HG03354 (cell line): ENCODE results near the gene STAM.

Experiments
- ATAC-seq: cut with Tn5 transposase; IDR thresholded peaks from one replicate; pipeline ENCODE4 v1.9.1; 2021; ENCODE audit warnings: mild to moderate bottlenecking; ENCODE audit not compliant: unreplicated experiment, poor library complexity, severe bottlenecking

STAM gene

GRCh38 chr10:17645621-17646345 is 1.8 kb downstream of the STAM start:
- peak; percentile 25 for ATAC-seq

- ATAC-seq: no peak
Observed at GRCh38 chr10:17647326-17647725, 3.4 kb downstream of the STAM start.

- no peak for ATAC-seq
Observed at GRCh38 chr10:17648243-17649035, 4.5 kb downstream of the STAM start.

GRCh38 chr10:17649052-17649451 is 5.1 kb downstream of the STAM start:
- no peak for ATAC-seq

- no peak for ATAC-seq
Observed at GRCh38 chr10:17649836-17650235, 5.9 kb downstream of the STAM start.

GRCh38 chr10:17650416-17650815 is 6.5 kb downstream of the STAM start:
- no peak for ATAC-seq

GRCh38 chr10:17651896-17652295 is 7.9 kb downstream of the STAM start:
- ATAC-seq: no peak

- ATAC-seq: peak; percentile 40
Observed at GRCh38 chr10:17652585-17652984, 8.6 kb downstream of the STAM start.

DNA sequence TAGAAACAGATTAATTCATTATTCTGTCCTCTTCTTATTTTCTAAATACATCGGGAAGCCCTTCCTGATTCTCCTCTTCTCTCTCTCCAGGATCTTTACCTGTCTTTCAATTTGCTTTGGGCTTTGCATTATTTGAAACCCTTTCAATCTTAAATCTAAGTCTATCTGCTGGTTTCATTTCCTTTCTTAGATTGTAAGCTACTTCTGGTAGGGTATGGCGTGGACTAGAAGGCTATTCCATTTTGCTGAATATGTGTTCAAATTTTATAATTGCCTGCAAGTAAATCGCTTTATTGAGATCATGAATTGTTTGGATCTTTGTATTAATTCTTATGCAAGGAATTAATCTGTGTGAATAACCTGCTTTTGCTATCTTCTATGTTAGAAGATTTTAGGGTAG is 11.1 kb downstream of the STAM start:
- no peak for ATAC-seq

DNA sequence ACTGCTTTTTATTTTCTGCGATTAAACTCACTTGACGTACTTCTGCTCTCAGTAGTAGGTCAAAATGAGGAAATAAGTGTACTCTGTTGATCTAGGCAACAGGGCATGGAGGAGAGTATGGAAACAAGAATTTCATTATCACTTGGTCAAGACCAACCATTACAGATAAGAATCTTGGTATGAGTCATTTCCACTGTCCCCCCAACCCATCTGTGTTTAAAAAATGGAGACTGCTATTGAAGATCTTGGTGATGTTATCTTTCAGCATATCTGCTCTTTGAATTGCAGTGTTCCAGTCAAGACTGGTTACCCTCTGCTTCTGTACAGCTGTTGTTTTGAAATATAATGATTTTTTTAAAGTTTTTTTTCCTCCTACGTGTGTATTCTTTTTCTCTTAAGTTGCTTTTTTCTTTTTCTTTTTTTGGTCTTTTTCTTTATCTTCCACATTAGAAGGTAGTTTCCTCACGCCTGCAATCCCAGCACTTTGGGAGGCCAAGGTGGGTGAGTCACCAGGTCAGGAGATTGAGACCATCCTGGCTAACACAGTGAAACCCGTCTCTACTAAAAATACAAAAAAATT is 11.7 kb downstream of the STAM start:
- ATAC-seq: peak; percentile 93

- ATAC-seq: no peak
Observed at GRCh38 chr10:17657103-17657500, 13.2 kb downstream of the STAM start.

- no peak for ATAC-seq
Observed at GRCh38 chr10:17659365-17659764, 15.4 kb downstream of the STAM start.

GRCh38 chr10:17660921-17661320 is 17.0 kb downstream of the STAM start:
- ATAC-seq: no peak

GRCh38 chr10:17661510-17661909 is 17.6 kb downstream of the STAM start:
- ATAC-seq: no peak

DNA sequence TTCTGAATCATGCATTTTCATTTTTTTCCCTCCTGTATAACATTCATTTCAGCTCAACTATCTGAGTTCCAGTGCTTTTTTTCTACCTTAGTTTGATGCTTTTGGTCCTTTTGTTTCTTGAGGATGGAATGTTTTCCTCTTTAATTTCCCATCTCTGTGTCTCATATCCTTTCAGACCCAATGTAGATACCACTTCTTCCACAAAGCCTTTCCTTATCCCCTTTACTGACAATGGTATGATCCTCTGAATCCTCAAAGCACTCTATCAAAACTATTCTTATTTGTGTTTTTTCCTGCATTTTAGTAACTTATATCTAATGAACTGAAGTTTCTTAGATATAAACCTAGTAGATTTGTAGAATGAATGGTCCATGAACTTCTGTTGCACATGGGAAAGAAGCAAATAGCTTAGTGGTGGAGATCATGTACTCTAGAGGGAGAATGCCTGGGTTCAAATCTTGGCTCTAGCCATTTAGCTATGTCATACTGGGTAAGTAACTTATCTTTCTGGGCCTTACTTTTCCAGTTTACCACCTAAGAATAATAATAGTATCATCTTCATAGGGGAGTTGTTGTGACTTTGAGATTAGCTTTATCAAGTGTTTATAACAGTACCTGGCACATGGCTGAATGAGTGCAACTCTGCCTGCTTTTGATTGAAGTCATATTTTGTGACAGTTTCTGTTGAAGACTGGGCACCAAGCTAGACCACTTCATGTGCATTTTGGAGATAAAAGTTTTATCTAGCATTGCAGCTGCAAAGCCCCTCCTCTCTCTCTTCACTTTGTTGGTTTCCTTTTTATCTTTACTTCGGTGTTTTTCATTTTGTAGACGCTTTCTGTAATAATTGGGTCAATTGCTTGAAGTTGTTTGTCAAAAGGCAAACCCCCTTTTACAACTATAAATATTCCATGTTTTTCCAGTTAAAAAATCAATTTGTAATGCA is 18.5 kb downstream of the STAM start:
- ATAC-seq: no peak

DNA sequence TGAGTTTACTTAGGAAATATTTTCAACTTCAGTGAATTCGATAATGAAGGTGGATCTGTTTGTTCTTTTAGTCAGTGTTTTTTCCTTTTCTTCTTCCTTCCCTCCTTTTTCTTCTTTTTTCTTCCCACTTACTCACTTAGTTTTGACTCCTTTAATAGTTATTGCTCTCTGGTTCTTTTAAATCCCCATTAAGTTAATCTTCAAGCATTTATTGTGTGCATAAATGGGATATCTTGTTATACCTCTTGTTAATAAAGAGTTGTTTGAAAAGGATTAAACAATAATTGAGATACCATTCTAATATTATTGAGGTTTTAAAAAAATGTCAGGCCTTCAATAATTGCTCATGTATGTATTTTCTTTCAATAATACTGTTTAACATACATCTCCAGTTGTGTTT is 19.5 kb downstream of the STAM start:
- ATAC-seq: no peak

- no peak for ATAC-seq
Observed at GRCh38 chr10:17665747-17666146, 21.8 kb downstream of the STAM start.

- ATAC-seq: peak; percentile 20
Observed at GRCh38 chr10:17668435-17669184, 24.7 kb downstream of the STAM start.

- ATAC-seq: peak; percentile 75
Observed at GRCh38 chr10:17669185-17669872, 25.4 kb downstream of the STAM start.
